ENCODE measurements around the gene CORO2A. TPM values are rescaled to one million over a fixed set of nuclear protein-coding genes. Genes with fewer than 3 reads are reported as not detected.
A peak's percentile ranks its signal among the peaks of the same experiment; 100 is the strongest.

Gene CORO2A
- total RNA-seq, 1 experiment from 2014 or later: 32.5 TPM

DNA sequence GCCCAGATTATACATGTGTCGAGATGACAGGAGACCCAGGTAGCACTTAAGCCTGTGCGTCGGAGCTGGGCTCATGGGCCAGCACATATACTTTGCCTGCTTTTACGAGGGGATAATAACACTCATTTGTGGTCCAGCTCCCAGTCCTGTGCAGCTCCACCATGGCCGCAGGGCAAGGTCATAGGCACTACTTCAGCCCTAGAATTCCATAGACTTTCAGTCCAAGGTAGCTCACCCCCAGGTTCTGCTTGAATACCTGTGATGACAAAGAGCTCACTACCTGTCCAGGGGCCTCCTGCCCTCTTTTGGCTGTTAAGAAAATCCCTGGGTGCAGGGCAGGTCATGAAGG is 1.7 kb downstream of the CORO2A start:
- no peak overlapping the region for H3K27ac Mint-ChIP-seq
- CTCF ChIA-PET: interaction anchor here (0.6 to 1.9 kb wide), 4 partner anchors 18 to 660 kb away, joined by 3 to 6 read pairs (median 4); no protein-coding TSS in a partner anchor
- ATAC-seq: no peak

DNA sequence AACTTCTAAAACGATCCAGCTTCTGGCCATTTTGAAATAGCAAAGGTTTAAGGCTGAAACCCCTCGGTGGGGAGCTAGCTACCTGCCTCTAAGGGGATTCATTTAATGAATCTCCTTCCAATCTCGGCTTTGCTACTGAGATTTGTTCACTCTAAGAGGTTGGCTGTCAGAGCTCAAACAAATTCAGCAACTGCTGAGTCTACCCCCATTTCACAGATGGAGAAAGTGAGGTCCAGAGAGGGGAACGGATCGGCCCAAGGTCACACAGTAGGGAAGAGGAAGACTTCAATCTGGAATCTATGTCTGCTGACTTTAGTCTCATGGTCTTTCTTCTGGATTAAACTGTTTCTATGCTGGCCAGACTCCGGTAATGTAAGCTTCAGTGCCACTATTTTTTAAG is 3.0 kb downstream of the CORO2A start:
- ATAC-seq: no peak
- ChIA-PET POLR2A (no interaction called here), CTCF (no interaction called here)
- Mint-ChIP-seq H3K27ac (no peak overlapping the region), H3K27me3 (ENCODE audit: low read depth) (no peaks in the 10 kb centered on the region), H3K4me3 (no peak overlapping the region), H3K36me3 (no peaks in the 10 kb centered on the region), H3K9me3 (no peaks in the 10 kb centered on the region), H3K4me1 (peaks cover 45% of the 10 kb centered on the region)
- no peak for DNase-seq (ENCODE audit: low spot score)
- TF ChIP-seq RELA (CRISPR knock-in tag; IDR thresholded peaks at IDR 0.05; ENCODE audit: borderline replicate concordance) (no peak), CREB1 (CRISPR knock-in tag; IDR thresholded peaks at IDR 0.05) (no peak), ZNF219 (CRISPR knock-in tag; IDR thresholded peaks at IDR 0.05; ENCODE audit: borderline replicate concordance) (no peak), SMAD4 (CRISPR knock-in tag; IDR thresholded peaks at IDR 0.05) (no peak), JUN (CRISPR knock-in tag; IDR thresholded peaks at IDR 0.05) (no peak), PRRX2 (CRISPR knock-in tag; IDR thresholded peaks at IDR 0.05) (no peak), SP1 (CRISPR knock-in tag; conservative IDR thresholded peaks at IDR 0.05) (no peak), GABPB1 (CRISPR knock-in tag; IDR thresholded peaks at IDR 0.05) (no peak), ELF4 (CRISPR knock-in tag; IDR thresholded peaks at IDR 0.05; ENCODE audit: low read depth) (no peak), JAZF1 (CRISPR knock-in tag; IDR thresholded peaks at IDR 0.05) (no peak), SOX15 (CRISPR knock-in tag; IDR thresholded peaks at IDR 0.05) (no peak), MYBL2 (CRISPR knock-in tag; IDR thresholded peaks at IDR 0.05) (no peak), CBFB (CRISPR knock-in tag; IDR thresholded peaks at IDR 0.05; ENCODE audit: low read depth) (no peak)
- TF ChIP-seq, protein P1, sequence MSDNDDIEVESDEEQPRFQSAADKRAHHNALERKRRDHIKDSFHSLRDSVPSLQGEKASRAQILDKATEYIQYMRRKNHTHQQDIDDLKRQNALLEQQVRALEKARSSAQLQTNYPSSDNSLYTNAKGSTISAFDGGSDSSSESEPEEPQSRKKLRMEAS (CRISPR knock-in tag; IDR thresholded peaks at IDR 0.05): no peak
- TF ChIP-seq, protein P2, sequence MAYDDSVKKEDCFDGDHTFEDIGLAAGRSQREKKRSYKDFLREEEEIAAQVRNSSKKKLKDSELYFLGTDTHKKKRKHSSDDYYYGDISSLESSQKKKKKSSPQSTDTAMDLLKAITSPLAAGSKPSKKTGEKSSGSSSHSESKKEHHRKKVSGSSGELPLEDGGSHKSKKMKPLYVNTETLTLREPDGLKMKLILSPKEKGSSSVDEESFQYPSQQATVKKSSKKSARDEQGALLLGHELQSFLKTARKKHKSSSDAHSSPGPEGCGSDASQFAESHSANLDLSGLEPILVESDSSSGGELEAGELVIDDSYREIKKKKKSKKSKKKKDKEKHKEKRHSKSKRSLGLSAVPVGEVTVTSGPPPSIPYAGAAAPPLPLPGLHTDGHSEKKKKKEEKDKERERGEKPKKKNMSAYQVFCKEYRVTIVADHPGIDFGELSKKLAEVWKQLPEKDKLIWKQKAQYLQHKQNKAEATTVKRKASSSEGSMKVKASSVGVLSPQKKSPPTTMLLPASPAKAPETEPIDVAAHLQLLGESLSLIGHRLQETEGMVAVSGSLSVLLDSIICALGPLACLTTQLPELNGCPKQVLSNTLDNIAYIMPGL (CRISPR knock-in tag; IDR thresholded peaks at IDR 0.05): no peak
- TF ChIP-seq, protein P3, sequence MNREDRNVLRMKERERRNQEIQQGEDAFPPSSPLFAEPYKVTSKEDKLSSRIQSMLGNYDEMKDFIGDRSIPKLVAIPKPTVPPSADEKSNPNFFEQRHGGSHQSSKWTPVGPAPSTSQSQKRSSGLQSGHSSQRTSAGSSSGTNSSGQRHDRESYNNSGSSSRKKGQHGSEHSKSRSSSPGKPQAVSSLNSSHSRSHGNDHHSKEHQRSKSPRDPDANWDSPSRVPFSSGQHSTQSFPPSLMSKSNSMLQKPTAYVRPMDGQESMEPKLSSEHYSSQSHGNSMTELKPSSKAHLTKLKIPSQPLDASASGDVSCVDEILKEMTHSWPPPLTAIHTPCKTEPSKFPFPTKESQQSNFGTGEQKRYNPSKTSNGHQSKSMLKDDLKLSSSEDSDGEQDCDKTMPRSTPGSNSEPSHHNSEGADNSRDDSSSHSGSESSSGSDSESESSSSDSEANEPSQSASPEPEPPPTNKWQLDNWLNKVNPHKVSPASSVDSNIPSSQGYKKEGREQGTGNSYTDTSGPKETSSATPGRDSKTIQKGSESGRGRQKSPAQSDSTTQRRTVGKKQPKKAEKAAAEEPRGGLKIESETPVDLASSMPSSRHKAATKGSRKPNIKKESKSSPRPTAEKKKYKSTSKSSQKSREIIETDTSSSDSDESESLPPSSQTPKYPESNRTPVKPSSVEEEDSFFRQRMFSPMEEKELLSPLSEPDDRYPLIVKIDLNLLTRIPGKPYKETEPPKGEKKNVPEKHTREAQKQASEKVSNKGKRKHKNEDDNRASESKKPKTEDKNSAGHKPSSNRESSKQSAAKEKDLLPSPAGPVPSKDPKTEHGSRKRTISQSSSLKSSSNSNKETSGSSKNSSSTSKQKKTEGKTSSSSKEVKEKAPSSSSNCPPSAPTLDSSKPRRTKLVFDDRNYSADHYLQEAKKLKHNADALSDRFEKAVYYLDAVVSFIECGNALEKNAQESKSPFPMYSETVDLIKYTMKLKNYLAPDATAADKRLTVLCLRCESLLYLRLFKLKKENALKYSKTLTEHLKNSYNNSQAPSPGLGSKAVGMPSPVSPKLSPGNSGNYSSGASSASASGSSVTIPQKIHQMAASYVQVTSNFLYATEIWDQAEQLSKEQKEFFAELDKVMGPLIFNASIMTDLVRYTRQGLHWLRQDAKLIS (CRISPR knock-in tag; IDR thresholded peaks at IDR 0.05; ENCODE audit: borderline replicate concordance): no peak
- TF ChIP-seq, protein P4, sequence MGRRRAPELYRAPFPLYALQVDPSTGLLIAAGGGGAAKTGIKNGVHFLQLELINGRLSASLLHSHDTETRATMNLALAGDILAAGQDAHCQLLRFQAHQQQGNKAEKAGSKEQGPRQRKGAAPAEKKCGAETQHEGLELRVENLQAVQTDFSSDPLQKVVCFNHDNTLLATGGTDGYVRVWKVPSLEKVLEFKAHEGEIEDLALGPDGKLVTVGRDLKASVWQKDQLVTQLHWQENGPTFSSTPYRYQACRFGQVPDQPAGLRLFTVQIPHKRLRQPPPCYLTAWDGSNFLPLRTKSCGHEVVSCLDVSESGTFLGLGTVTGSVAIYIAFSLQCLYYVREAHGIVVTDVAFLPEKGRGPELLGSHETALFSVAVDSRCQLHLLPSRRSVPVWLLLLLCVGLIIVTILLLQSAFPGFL (CRISPR knock-in tag; IDR thresholded peaks at IDR 0.05; ENCODE audit: borderline replicate concordance): no peak
- TF ChIP-seq, protein P5, sequence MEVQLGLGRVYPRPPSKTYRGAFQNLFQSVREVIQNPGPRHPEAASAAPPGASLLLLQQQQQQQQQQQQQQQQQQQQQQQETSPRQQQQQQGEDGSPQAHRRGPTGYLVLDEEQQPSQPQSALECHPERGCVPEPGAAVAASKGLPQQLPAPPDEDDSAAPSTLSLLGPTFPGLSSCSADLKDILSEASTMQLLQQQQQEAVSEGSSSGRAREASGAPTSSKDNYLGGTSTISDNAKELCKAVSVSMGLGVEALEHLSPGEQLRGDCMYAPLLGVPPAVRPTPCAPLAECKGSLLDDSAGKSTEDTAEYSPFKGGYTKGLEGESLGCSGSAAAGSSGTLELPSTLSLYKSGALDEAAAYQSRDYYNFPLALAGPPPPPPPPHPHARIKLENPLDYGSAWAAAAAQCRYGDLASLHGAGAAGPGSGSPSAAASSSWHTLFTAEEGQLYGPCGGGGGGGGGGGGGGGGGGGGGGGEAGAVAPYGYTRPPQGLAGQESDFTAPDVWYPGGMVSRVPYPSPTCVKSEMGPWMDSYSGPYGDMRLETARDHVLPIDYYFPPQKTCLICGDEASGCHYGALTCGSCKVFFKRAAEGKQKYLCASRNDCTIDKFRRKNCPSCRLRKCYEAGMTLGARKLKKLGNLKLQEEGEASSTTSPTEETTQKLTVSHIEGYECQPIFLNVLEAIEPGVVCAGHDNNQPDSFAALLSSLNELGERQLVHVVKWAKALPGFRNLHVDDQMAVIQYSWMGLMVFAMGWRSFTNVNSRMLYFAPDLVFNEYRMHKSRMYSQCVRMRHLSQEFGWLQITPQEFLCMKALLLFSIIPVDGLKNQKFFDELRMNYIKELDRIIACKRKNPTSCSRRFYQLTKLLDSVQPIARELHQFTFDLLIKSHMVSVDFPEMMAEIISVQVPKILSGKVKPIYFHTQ (CRISPR knock-in tag; IDR thresholded peaks at IDR 0.05): no peak
- TF ChIP-seq, protein P6, sequence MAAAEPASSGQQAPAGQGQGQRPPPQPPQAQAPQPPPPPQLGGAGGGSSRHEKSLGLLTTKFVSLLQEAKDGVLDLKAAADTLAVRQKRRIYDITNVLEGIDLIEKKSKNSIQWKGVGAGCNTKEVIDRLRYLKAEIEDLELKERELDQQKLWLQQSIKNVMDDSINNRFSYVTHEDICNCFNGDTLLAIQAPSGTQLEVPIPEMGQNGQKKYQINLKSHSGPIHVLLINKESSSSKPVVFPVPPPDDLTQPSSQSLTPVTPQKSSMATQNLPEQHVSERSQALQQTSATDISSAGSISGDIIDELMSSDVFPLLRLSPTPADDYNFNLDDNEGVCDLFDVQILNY (CRISPR knock-in tag; IDR thresholded peaks at IDR 0.05): no peak

More for the DNA sequence above, 1.7 kb downstream of the CORO2A start:
- TF ChIP-seq ZBTB21 (CRISPR knock-in tag; IDR thresholded peaks at IDR 0.05; ENCODE audit: borderline replicate concordance) (no peak), JAZF1 (CRISPR knock-in tag; IDR thresholded peaks at IDR 0.05) (no peak)
- TF ChIP-seq, protein P7, sequence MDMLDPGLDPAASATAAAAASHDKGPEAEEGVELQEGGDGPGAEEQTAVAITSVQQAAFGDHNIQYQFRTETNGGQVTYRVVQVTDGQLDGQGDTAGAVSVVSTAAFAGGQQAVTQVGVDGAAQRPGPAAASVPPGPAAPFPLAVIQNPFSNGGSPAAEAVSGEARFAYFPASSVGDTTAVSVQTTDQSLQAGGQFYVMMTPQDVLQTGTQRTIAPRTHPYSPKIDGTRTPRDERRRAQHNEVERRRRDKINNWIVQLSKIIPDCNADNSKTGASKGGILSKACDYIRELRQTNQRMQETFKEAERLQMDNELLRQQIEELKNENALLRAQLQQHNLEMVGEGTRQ (CRISPR knock-in tag; IDR thresholded peaks at IDR 0.05): no peak
- peaks cover 44% of the 10 kb centered on the region for H3K4me1 Mint-ChIP-seq
- no peak for DNase-seq (ENCODE audit: low spot score)
- POLR2A ChIA-PET: interaction anchor here (0.5 kb wide), 1 partner anchor 258 kb away, joined by 3 read pairs; no protein-coding TSS in a partner anchor
- peak overlapping the region; percentile 65 for H3K4me3 Mint-ChIP-seq
- H3K27me3 Mint-ChIP-seq (ENCODE audit: low read depth): no peaks in the 10 kb centered on the region
- H3K36me3 Mint-ChIP-seq: no peaks in the 10 kb centered on the region
- no peaks in the 10 kb centered on the region for H3K9me3 Mint-ChIP-seq
